Measurements from ENCODE around the gene ZMIZ1.

DNA sequence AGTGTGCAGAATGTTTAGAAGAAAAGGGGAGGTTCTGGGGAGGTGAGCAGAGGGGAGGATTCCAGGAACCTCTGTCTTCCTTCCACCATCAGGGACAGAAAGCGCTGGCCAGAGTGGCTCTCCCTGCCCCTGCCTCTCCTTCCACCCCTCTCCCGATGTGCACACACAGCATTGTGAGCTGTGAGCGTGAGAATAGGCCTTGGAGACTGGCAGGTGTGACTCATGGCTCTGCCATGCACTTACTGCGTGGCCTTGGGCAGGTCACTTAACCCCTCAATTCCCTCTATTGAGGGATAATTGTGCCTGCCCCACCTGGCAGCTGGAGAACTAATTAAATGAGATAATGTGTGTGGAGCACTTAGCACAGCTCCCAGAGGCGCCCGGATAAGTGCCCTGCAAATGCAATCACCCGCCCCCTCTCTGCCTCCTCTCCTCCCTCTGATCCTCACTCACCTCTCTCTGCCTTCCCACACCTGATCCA, 115.4 kb downstream of the ZMIZ1 start:
- TF ChIP-seq CTCF (conservative IDR thresholded peaks at IDR 0.05; ENCODE audit: low read depth, low read length) (no peak), EZH2 (IDR thresholded peaks at IDR 0.05; ENCODE audit: borderline replicate concordance, low read depth, low read length, poor library complexity, severe bottlenecking) (no peak)
